GM12874 (cell line): ENCODE results near the gene SPAG17.

ENCODE experiments used
- TF ChIP-seq, protein P1 (sequence below): IDR thresholded peaks from 2 replicates; pipeline ENCODE4 v1.5.1; 2011; ENCODE audit warnings: low read depth, mild to moderate bottlenecking, control low read depth, low read length, moderate library complexity; ENCODE audit not compliant: insufficient read depth

Gene SPAG17

GRCh38 chr1:118115567-118116295, 69.3 kb downstream of the SPAG17 start:
- TF ChIP-seq, protein P1, sequence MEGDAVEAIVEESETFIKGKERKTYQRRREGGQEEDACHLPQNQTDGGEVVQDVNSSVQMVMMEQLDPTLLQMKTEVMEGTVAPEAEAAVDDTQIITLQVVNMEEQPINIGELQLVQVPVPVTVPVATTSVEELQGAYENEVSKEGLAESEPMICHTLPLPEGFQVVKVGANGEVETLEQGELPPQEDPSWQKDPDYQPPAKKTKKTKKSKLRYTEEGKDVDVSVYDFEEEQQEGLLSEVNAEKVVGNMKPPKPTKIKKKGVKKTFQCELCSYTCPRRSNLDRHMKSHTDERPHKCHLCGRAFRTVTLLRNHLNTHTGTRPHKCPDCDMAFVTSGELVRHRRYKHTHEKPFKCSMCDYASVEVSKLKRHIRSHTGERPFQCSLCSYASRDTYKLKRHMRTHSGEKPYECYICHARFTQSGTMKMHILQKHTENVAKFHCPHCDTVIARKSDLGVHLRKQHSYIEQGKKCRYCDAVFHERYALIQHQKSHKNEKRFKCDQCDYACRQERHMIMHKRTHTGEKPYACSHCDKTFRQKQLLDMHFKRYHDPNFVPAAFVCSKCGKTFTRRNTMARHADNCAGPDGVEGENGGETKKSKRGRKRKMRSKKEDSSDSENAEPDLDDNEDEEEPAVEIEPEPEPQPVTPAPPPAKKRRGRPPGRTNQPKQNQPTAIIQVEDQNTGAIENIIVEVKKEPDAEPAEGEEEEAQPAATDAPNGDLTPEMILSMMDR: no peak

DNA sequence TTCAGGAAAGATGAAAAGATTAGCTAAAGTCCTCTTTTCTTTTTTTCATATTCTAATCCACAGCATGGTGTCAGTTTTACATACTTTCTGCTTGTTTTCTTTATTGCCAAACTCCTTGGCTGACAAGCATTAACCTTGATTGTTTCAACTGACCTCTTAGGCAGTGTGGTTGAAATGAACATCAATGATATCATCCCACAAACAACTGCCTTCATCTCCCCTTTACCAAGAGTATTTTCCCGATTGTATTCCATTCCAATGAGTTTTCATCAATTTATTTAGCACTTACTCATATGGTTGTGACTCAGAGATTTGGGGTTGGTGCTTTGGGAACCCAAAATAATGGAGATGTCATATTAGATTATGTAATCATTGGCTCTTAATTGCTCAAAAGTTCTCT, 71.8 kb downstream of the SPAG17 start:
- TF ChIP-seq, protein P1: no peak

DNA sequence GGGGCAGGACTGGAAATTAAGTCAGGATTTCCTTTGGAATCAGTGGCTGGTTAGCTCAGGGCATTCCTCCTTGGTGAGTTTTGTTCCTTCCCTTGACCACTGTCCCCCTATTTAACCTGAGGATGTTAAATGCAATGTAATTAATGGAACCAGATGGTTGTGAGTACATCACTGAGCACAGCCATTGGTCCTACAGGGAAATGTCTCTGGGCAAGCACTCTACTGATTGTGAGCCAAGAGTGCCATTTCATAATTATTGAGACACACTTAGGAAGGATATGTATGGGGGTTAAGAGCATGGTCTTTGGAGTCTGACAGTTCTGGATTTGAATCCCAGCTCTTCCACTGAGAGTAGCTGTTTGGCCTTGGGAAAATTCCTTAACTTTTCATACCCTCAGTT, 74.4 kb downstream of the SPAG17 start:
- TF ChIP-seq, protein P1: no peak

DNA sequence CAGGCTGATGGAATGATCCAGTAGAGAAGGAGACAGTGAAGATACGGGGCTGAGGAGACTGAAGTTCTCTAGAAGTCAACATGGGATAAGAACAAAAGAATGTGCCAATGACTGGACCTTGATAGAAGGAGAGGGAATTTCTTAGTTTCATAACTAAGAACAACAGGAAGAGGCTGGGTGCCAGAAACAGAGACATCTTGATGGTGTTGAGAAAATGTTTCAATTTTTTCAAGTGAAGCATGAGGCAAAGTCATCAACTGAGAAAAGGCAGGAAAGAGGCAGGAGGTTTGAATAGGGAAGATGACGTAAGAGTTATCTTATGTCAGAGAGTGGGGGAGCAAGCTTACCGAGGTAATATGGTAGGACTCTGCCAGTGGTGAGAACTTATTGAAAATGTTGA, 80.1 kb downstream of the SPAG17 start:
- TF ChIP-seq, protein P1: no peak

GRCh38 chr1:118102445-118102844, 82.6 kb downstream of the SPAG17 start:
- TF ChIP-seq, protein P1: no peak

DNA sequence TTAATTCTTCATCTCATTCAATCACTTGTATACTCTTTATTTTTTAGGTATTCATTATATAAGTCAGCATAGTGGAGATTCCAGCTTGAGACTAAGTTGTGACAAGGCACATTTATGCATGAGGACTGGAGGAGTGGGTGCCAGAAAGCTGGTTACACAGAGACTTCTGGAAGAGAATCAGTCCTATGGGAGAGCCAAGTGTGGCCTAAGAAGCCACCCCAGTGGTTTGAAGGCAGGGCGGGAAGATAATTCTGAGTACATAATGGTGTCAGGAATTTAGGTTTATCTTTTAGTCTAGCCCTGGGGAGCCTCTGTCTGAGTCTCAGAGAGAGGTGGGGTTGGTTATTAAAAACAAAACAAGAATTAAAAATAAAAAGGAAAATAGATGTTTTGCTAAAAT, 83.0 kb downstream of the SPAG17 start:
- TF ChIP-seq, protein P1: no peak

DNA sequence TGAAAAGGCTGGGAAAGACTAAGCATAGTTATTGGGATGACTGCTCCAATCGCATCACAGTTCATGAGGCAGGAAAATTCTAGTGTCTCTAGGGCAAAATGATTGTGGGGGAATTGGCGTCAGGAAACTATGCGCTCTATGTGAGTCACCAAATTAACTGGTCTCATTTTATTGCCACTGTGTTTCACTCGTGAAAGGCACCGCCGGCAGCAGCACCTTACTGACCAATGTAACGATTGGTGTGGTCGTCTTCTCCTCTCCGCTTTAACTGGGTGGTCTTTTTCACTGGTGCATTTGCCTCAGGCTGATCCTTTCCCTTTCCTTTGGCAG, 83.5 kb downstream of the SPAG17 start:
- TF ChIP-seq, protein P1: no peak
